Caco-2 (cell line): ENCODE measurements around the gene ZNF385C. TPM values are rescaled to one million over a fixed set of nuclear protein-coding genes. Genes with fewer than 3 reads are reported as not detected.
"Not testable (repeated sequence)": the region's sequence is repeated elsewhere in the genome, so short reads cannot be mapped to it uniquely, and the experiment has no call there.

Experiments
- BruUV-seq: library from RNA; stranded (reverse); fragments of 400-500 nt; replicated peaks from 2 replicates; lab custom pipeline; 2021; lab: Mats Ljungman, UMichigan
- CTCF ChIA-PET: fragments of 300-600 bp; sonication (Branson Sonifier 250); formaldehyde crosslinking; loops from one replicate; lab custom pipeline; 2022; ENCODE audit warnings: antibody characterized with exemption; lab: Charles Lee
- POLR2A ChIA-PET: fragments of 300-600 bp; sonication (Branson Sonifier 250); formaldehyde crosslinking; loops from one replicate; lab custom pipeline; 2022; ENCODE audit warnings: antibody characterized with exemption; lab: Charles Lee
- DNase-seq, 2 experiments: peaks; one replicate each; pipeline versions ENCODE4 v3.0.0 to v3.0.0-alpha.2; 2020 to 2022
- H3K27me3 ChIP-seq: replicated peaks from 2 replicates; pipeline ENCODE4 v1.6.0; 2011; ENCODE audit warnings: low read length; ENCODE audit not compliant: control insufficient read depth, insufficient read depth
- H3K36me3 ChIP-seq: 2 replicates; pipeline ENCODE4 v1.5.1; 2011; ENCODE audit warnings: low read length; ENCODE audit not compliant: control insufficient read depth, insufficient read depth
- H3K4me1 ChIP-seq: fragments of 250-450 bp; sonication (Bioruptor Pico); 2 replicates; pipeline ENCODE4 v1.5.1; 2020; ENCODE audit warnings: mild to moderate bottlenecking
- H3K4me3 ChIP-seq: 2 replicates; pipeline ENCODE4 v1.5.1; 2011; ENCODE audit warnings: low read depth, mild to moderate bottlenecking, control low read depth, low read length
- H3K9me3 ChIP-seq: fragments of 250-450 bp; sonication (Bioruptor Pico); 2 replicates; pipeline ENCODE4 v1.5.1; 2020; ENCODE audit warnings: mild to moderate bottlenecking, moderate library complexity
- H3K27ac Mint-ChIP-seq: one replicate; pipeline ENCODE4 v1.8.0; 2022; ENCODE audit warnings: mixed read lengths; ENCODE audit not compliant: unreplicated experiment
- H3K27me3 Mint-ChIP-seq: one replicate; pipeline ENCODE4 v1.8.0; 2022; ENCODE audit warnings: mixed read lengths; ENCODE audit not compliant: insufficient read depth, unreplicated experiment
- H3K36me3 Mint-ChIP-seq: one replicate; pipeline ENCODE4 v1.8.0; 2022; ENCODE audit warnings: mild to moderate bottlenecking, mixed read lengths; ENCODE audit not compliant: insufficient read depth, unreplicated experiment
- H3K4me1 Mint-ChIP-seq: one replicate; pipeline ENCODE4 v1.8.0; 2022; ENCODE audit warnings: low read depth, mixed read lengths; ENCODE audit not compliant: unreplicated experiment
- H3K4me3 Mint-ChIP-seq: one replicate; pipeline ENCODE4 v1.8.0; 2022; ENCODE audit warnings: mild to moderate bottlenecking, moderate library complexity, mixed read lengths; ENCODE audit not compliant: unreplicated experiment
- H3K9me3 Mint-ChIP-seq: one replicate; pipeline ENCODE4 v1.8.0; 2022; ENCODE audit warnings: mixed read lengths; ENCODE audit not compliant: unreplicated experiment
- CTCF ChIP-seq, 2 experiments: fragments of 200-600 bp in 1 of 2; IDR thresholded peaks; 1 replicate in 1 of 2; 2 replicates in 1 of 2; pipeline versions ENCODE4 v1.5.1 to v1.8.0; 2011 to 2022; ENCODE audit warnings: antibody characterized with exemption in 1 of 2, control low read depth in 1 of 2, inconsistent platforms in 1 of 2, low read depth in 1 of 2, low read length in 1 of 2, mild to moderate bottlenecking in 1 of 2, moderate library complexity in 1 of 2; ENCODE audit not compliant: insufficient read depth in 1 of 2, severe bottlenecking in 1 of 2, unreplicated experiment in 1 of 2
- intact Hi-C: fragments of 100-400 bp; cut with micrococcal nuclease; formaldehyde crosslinking; loops from one replicate; pipeline ENCODE4 v1.10.0; 2022; ENCODE audit not compliant: unreplicated experiment
- total RNA-seq: library from RNA; stranded (reverse); gene quantifications from 2 replicates; pipeline ENCODE4 v1.2.3, GENCODE V29; 2022

The ZNF385C gene
- total RNA-seq, 1 experiment from 2014 or later: 1.5 TPM

GRCh38 chr17:42023524-42024349 is 74.5 kb downstream of the ZNF385C start:
- intact Hi-C loops: loop anchor here (2.0 kb wide), 3 partner anchors 39 to 77 kb away; no protein-coding TSS in a partner anchor
- peak in 1 of 2 experiments; percentile 49 for DNase-seq
- H3K4me1 Mint-ChIP-seq: peaks cover 39% of the 10 kb centered on the region
- POLR2A ChIA-PET: interaction anchor here (1.6 kb wide), 1 partner anchor 93 kb away, joined by 4 read pairs; the partner anchor contains the start of gene ODAD4
- CTCF ChIA-PET: interaction anchor here (0.6 to 1.5 kb wide), 3 partner anchors 77 to 494 kb away, joined by 3 to 5 read pairs (median 4); partner anchors contain the start of gene KAT2A
- H3K9me3 ChIP-seq: no peaks in the 10 kb centered on the region
- H3K4me3 ChIP-seq: no peak overlapping the region
- BruUV-seq: no TSS peak
- H3K36me3 Mint-ChIP-seq: peaks cover 38% of the 10 kb centered on the region
- no peak overlapping the region for H3K4me3 Mint-ChIP-seq
- no peaks in the 10 kb centered on the region for H3K27me3 ChIP-seq
- 0 out of 2 replicates have a peak, but pooled peaks cover 4% of the 10 kb centered on the region for H3K36me3 ChIP-seq
- no peaks in the 10 kb centered on the region for H3K27me3 Mint-ChIP-seq
- peaks cover 24% of the 10 kb centered on the region for H3K4me1 ChIP-seq
- H3K27ac Mint-ChIP-seq: peak overlapping the region; percentile 58
- H3K9me3 Mint-ChIP-seq: no peaks in the 10 kb centered on the region
- no peak for TF ChIP-seq CTCF (IDR thresholded peaks at IDR 0.05; ENCODE audit: insufficient read depth in 1 of 2, low read depth in 1 of 2, low read length in 1 of 2, severe bottlenecking in 1 of 2, unreplicated experiment in 1 of 2)

- peak overlapping the region; percentile 91 for H3K27ac Mint-ChIP-seq
- H3K27me3 ChIP-seq, BruUV-seq, H3K36me3 ChIP-seq, H3K9me3 Mint-ChIP-seq, DNase-seq, intact Hi-C loops, H3K27me3 Mint-ChIP-seq, H3K9me3 ChIP-seq: not testable (repeated sequence)
- H3K36me3 Mint-ChIP-seq: peaks cover 57% of the 10 kb centered on the region
- peak overlapping the region; percentile 88 for H3K4me3 Mint-ChIP-seq
- ChIA-PET CTCF (interaction anchor here (1.1 to 1.5 kb wide), 4 partner anchors 12 to 61 kb away, joined by 3 to 7 read pairs (median 4); partner anchors contain the start of gene CNP), POLR2A (interaction anchor here (0.6 to 1.3 kb wide), 3 partner anchors 39 to 332 kb away, joined by 3 to 6 read pairs (median 3); partner anchors contain the start of gene EIF1)
- Histone ChIP-seq H3K4me3 (peak overlapping the region; percentile 78), H3K4me1 (peaks cover 34% of the 10 kb centered on the region)
- H3K4me1 Mint-ChIP-seq: peaks cover 36% of the 10 kb centered on the region
Observed at GRCh38 chr17:42020845-42021244, 77.4 kb downstream of the ZNF385C start.

GRCh38 chr17:42019509-42020404 is 78.5 kb downstream of the ZNF385C start, which contains the start of gene NKIRAS2:
NKIRAS2 (plus strand) TSS chr17:42020090; CDS start chr17:42021578, 1,488 bp downstream.
- Mint-ChIP-seq H3K27ac (peak within 1 kb of the TSS; percentile 91), H3K36me3 (peaks cover 59% of the 10 kb centered on the region), H3K4me1 (peaks cover 32% of the 10 kb centered on the region), H3K9me3 (no peaks in the 10 kb centered on the region), H3K27me3 (no peaks in the 10 kb centered on the region), H3K4me3 (peak within 1 kb of the TSS; percentile 88)
- DNase-seq: peak; percentile 97
- Histone ChIP-seq H3K36me3 (0 out of 2 replicates have a peak, but pooled peaks cover 6% of the 10 kb centered on the region), H3K4me1 (peaks cover 29% of the 10 kb centered on the region), H3K27me3 (no peaks in the 10 kb centered on the region), H3K9me3 (no peaks in the 10 kb centered on the region), H3K4me3 (peak within 1 kb of the TSS; percentile 78)
- intact Hi-C loops: loop anchor here (2.0 kb wide), 1 partner anchor 101 kb away; the partner anchor contains the start of gene ACLY
- TF ChIP-seq CTCF (IDR thresholded peaks at IDR 0.05; ENCODE audit: insufficient read depth in 1 of 2, low read depth in 1 of 2, low read length in 1 of 2, severe bottlenecking in 1 of 2, unreplicated experiment in 1 of 2): peak; percentile 89 to 95
- no TSS peak for BruUV-seq
- ChIA-PET POLR2A (interaction anchor here (0.5 to 1.3 kb wide), 8 partner anchors 38 to 331 kb away, joined by 3 to 11 read pairs (median 5); partner anchors contain the start of gene EIF1), CTCF (interaction anchor here (0.6 to 1.5 kb wide), 13 partner anchors 9 to 175 kb away, joined by 3 to 17 read pairs (median 3); partner anchors contain the start of genes CNP, GHDC, KAT2A and ODAD4)
